HG03108 (cell line): Measurements from ENCODE around the gene LIN37.
A peak's percentile ranks its signal among the peaks of the same experiment; 100 is the strongest.

Source experiments
- ATAC-seq: cut with Tn5 transposase; IDR thresholded peaks from one replicate; pipeline ENCODE4 v1.9.1; 2021; ENCODE audit warnings: moderate library complexity; ENCODE audit not compliant: unreplicated experiment

Gene LIN37

GRCh38 chr19:35748106-35749020 lies at the start of gene LIN37:
Gene LIN37 (plus strand): TSS chr19:35748576. CDS start chr19:35748725, 149 bp downstream.
- peak; percentile 74 for ATAC-seq

DNA sequence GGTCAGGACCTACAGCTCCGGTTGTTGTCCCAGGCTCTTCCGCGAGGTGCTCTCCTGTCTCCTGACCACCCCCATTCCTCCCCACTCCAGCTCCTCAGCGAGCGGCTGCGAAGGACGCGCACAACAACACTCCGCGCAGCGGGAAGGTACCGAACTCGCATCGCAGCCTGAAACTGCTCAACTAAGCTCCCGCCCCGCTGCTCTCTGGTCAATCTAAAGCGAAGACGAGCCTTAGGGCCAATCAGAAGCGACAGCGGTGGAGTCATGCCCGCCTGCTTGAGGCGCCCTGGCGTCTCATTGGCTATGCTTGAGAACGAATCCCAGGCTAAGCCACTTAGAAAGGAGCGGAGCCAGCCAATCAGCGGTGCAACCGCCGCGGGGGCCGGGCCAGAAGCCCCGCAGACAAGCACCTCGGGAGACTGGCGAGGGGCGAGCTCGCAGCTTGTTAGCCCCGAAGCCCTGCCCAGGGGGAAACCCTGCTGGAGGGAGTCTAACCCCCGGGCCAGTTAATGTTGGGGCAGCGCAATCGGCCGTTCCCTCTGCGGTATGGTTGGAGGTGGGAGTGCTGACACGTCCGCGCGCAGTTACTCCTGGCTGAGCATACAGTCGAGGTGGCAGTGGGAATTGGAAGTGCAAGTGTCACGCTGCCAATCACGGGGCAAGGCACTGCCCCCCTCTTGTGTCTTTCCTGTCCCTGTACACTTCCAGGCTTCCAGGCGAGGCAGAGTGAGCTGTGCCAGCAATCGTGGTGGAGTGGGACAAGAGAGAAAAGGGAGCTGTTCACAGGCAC lies 46.0 kb upstream of the LIN37 start:
- peak; percentile 96 for ATAC-seq

DNA sequence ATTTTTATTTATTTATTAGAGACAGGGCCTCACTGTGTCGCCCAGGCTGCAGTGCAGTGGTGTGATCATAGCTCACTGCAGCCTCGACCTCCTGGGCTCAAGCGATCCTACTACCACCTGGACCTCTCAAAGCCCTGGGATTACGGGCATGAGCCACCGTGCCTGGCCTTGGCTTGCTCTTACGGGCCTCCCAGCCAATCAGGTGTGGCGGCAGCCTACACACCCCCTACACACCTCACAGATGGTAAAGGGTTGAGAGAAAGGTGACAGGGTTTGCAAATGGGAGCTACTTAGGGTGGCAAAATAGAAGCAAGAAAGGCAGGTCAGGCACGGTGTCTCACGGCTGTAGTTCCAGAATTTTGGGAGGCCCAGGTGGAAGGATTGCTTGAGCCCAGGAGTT lies 45.0 kb upstream of the LIN37 start:
- ATAC-seq, result no peak

- no peak for ATAC-seq
These were observed 44.2 kb upstream of the LIN37 start, which contains the start of gene ZBTB32 for GRCh38 chr19:35704218-35704617. Gene ZBTB32 (plus strand): TSS chr19:35704558. CDS start chr19:35714627, 10,069 bp downstream.

- no peak for ATAC-seq
These were observed 40.0 kb upstream of the LIN37 start for GRCh38 chr19:35708391-35708790.

GRCh38 chr19:35710784-35711723 lies 37.3 kb upstream of the LIN37 start:
- no peak for ATAC-seq

GRCh38 chr19:35712567-35713505 lies 35.5 kb upstream of the LIN37 start:
- peak; percentile 20 for ATAC-seq

DNA sequence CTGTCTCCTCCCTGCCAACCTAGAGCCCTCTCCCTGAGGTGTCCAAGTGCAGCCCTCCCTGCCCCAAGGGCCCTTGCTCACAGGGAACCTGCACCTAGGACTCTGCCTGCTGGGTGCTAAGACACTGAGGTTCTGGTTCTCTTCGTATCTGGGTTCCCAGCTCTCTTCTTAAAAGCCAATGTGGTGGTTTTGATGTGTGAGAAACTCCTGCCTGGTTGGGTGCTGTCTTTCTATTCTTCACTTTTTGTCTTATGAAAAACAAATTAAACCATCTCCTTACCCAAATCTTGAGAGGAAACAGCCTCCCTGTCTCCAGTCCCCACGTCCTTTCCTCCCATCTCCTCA lies 34.9 kb upstream of the LIN37 start:
- ATAC-seq, result no peak

DNA sequence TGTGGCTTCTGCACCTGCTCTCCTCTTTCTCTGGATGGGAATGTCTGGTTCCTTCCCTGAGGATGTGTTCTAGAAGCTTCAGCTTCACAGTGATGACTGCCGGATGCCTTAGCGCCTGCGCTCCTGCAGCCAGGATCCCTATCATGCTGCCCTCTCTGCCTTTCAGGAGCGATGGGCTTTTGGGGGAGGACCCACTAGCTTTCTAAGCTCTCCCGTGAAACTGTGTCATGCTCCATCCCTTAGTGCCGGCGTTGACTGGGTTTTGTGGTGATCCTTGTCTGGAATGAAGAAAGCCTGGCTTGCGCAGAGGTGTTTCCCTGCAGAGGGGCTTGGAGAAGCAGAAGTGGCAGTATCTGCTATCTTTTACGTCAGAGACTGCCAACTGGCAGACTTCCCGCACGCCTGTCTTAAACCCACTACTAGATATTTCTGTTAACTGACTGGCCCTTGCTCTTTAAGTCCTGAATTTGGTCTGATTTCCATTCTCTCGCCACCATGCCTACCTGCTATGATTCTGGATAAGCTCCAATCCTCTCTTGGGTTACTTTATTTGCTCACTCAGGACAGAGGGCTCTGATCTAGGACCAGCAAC lies 34.4 kb upstream of the LIN37 start:
- ATAC-seq, result no peak

DNA sequence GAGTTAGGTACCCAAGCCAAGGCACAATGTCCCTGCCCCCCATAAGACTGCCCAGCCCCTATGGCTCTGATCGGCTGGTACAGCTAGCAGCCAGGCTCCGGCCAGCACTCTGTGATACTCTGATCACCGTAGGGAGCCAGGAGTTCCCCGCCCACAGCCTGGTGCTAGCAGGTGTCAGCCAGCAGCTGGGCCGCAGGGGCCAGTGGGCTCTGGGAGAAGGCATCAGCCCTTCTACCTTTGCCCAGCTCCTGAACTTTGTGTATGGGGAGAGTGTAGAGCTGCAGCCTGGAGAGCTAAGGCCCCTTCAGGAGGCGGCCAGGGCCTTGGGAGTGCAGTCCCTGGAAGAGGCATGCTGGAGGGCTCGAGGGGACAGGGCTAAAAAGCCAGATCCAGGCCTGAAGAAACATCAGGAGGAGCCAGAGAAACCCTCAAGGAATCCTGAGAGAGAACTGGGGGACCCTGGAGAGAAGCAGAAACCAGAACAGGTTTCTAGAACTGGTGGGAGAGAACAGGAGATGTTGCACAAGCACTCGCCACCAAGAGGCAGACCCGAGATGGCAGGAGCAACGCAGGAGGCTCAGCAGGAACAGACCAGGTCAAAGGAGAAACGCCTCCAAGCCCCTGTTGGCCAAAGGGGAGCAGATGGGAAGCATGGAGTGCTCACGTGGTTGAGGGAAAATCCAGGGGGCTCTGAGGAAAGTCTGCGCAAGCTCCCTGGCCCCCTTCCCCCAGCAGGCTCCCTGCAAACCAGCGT lies 33.6 kb upstream of the LIN37 start:
- no peak for ATAC-seq

DNA sequence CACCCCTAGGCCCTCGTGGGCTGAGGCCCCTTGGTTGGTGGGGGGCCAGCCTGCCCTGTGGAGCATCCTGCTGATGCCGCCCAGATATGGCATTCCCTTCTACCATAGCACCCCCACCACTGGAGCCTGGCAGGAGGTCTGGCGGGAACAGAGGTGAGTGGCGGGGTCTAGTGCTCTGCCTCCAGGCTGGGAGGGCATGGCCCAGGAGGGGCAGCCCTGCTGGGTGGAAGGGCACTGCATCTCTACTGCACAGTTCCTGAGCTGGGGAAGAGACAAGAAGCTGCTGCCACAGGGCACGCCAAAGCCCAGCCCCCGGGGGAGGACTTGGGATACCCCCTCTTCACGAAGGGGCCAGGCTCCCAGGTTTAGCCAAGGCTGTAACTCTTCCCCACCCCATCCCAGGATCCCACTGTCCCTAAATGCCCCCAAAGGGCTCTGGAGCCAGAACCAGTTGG lies 33.0 kb upstream of the LIN37 start:
- no peak for ATAC-seq

GRCh38 chr19:35715981-35716800 lies 32.2 kb upstream of the LIN37 start:
- no peak for ATAC-seq

DNA sequence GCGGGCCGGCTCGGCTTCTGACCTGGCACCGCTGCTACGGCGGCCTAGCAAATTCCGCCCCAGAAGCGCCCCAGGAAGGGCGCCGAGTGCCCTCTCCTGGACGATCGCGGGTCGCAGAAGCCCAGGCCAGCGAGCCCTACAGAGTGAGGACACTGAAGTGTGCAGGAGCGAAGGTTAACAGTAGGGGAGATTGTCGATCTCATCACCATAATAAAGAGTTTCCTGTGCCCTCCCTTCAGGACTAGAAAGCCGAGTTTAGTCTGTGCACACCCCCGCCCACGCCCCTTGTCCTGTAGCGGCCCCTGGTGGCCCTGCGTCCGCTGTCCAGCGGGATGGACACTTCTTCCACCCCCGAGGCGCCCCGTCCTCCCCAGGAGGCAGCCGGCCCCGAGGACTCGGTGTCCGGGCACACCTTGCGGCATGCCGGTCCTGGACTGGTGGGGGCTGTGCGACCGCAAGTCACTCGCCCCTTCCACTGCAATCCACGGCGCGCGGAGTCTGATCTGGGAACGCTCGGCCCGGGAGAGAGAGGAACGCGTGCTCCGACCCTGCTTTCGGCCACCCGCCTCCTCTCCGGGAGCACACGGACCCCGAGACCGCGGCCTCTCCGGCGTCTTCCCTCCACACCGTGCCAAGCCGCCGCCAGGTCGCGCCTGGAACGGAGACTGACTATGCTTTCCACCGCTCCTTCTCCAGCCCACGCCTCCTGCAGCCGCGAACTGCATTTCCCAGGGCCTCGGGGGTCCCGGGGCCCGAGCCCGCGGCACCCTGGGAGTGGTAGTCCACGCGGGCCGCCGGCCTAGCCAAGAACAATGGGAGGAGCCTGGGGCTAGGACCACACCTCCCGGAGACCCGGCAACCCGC lies 31.3 kb upstream of the LIN37 start:
- ATAC-seq, result peak; percentile 48

- ATAC-seq, result peak; percentile 37
These were observed 30.6 kb upstream of the LIN37 start, which contains the start of gene KMT2B for GRCh38 chr19:35717665-35718344. Gene KMT2B (plus strand): TSS chr19:35718003. CDS start chr19:35718019, 16 bp downstream.

DNA sequence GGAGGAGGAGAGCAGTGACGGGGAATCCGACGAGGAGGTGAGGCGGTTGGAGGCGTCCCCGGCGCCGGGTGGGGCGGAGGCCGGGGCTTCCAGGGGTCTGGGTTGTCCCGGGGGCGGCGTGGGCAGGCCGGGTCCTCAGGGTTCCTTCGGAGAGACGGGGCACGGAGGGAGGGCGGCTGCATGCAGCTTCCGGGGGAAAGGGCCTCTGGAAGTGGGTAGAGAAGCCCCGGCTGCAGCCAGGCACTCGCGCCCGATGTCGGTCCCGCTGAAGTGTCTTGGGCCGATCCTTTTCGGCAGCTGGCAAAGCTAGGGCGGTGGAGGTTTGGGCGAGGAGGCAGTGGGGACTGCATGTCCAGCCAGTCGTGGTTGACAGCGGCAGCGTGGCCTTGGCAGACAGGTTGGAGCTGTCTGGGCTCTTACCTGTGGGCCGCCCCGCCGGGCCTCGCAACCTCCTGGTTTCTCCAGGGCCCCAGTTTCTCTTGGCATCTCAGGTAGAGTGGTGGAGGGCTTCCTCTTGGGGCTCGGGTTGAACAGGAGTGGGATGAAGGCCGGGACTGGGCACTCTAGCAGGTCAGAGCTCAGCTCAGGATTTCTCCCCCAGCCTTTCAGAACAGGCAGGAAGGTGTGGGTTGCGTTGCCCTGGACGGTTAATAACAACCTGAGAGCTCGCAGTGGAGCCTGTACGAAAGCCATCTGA lies 29.9 kb upstream of the LIN37 start:
- no peak for ATAC-seq
